GM12878 (cell line): Measurements from ENCODE around the gene L1CAM. TPM values are rescaled to one million over a fixed set of nuclear protein-coding genes. Genes with fewer than 3 reads are reported as not detected.

Experiments
- ATAC-seq: fragments of 200-7000 bp; cut with Tn5 transposase; 3 replicates; pipeline ENCODE4 v1.9.1; 2020; ENCODE audit warnings: mild to moderate bottlenecking, moderate library complexity
- BruUV-seq: library from RNA; stranded (reverse); fragments of 400-500 nt; replicated peaks from 2 replicates; lab custom pipeline; 2021; lab: Mats Ljungman, UMichigan
- CTCF ChIA-PET: fragments of 300-600 bp; sonication (Branson Sonifier 250); formaldehyde crosslinking; extraction: SDS; loops from one replicate; lab custom pipeline; 2021; ENCODE audit warnings: inconsistent platforms; lab: Yijun Ruan, JAX
- POLR2A ChIA-PET: fragments of 350-600 bp; formaldehyde crosslinking; extraction: SDS; loops from one replicate; lab custom pipeline; 2021; ENCODE audit warnings: inconsistent platforms; lab: Charles Lee
- RAD21 ChIA-PET: fragments of 300-600 bp; sonication (Branson Sonifier 250); formaldehyde crosslinking; loops from one replicate; lab custom pipeline; 2023; ENCODE audit warnings: antibody characterized with exemption; ENCODE audit not compliant: unreplicated experiment; lab: Charles Lee
- SMC1A ChIA-PET: fragments of 300-600 bp; sonication (Branson Sonifier 250); formaldehyde crosslinking; loops from one replicate; lab custom pipeline; 2023; ENCODE audit not compliant: unreplicated experiment, uncharacterized antibody; lab: Charles Lee
- DNase-seq: peaks from one replicate; pipeline ENCODE4 v3.0.0-alpha.2; 2011; ENCODE audit warnings: low read depth, low spot score
- FAIRE-seq: peaks from 3 replicates; lab custom pipeline; 2011; peaks lifted over from hg19 to GRCh38; lab: Jason Lieb, UNC
- H2AFZ ChIP-seq: 2 replicates; pipeline ENCODE4 v1.6.0; 2011; ENCODE audit warnings: low read depth, low read length, control low read depth; ENCODE audit not compliant: control insufficient read depth
- H3K27ac ChIP-seq: 2 replicates; pipeline ENCODE4 v1.5.1; 2011; ENCODE audit warnings: control low read depth; ENCODE audit not compliant: control insufficient read depth, insufficient read depth
- H3K27me3 ChIP-seq, 2 experiments: replicated peaks in 1 of 2; 2 replicates each; pipeline versions ENCODE4 v1.6.0 to v1.6.1; 2011; ENCODE audit warnings: low read length in 1 of 2; ENCODE audit not compliant: control insufficient read depth in 2 of 2, insufficient read depth in 2 of 2
- H3K36me3 ChIP-seq, 2 experiments: 2 replicates each; pipeline ENCODE4 v1.5.1; 2011; ENCODE audit warnings: low read length in 1 of 2; ENCODE audit not compliant: control insufficient read depth in 2 of 2, insufficient read depth in 2 of 2
- H3K4me1 ChIP-seq: 2 replicates; pipeline ENCODE4 v1.6.1; 2011; ENCODE audit warnings: mild to moderate bottlenecking, low read length, moderate library complexity, mixed read lengths; ENCODE audit not compliant: control insufficient read depth, insufficient read depth
- H3K4me2 ChIP-seq: 2 replicates; pipeline ENCODE4 v1.6.0; 2011; ENCODE audit warnings: control low read depth; ENCODE audit not compliant: control insufficient read depth, insufficient read depth
- H3K4me3 ChIP-seq: fragments of 200-600 bp; sonication (generic); 2 replicates; pipeline ENCODE4 v1.5.1; 2016
- H3K79me2 ChIP-seq: 2 replicates; pipeline ENCODE4 v1.6.0; 2011; ENCODE audit warnings: low read length; ENCODE audit not compliant: control insufficient read depth, insufficient read depth
- H3K9ac ChIP-seq: 2 replicates; pipeline ENCODE4 v1.8.0; 2011; ENCODE audit warnings: low read length, control low read depth, mixed read lengths; ENCODE audit not compliant: control insufficient read depth, insufficient read depth
- H3K9me3 ChIP-seq: replicated peaks from 3 replicates; pipeline ENCODE4 v1.5.1; 2011; ENCODE audit warnings: mild to moderate bottlenecking, low read length; ENCODE audit not compliant: control insufficient read depth, insufficient read depth
- H4K20me1 ChIP-seq: 2 replicates; pipeline ENCODE4 v1.6.0; 2011; ENCODE audit not compliant: control insufficient read depth, insufficient read depth
- IRF3 ChIP-seq: fragments of 450-650 bp; IDR thresholded peaks from 2 replicates; pipeline ENCODE4 v1.6.1; 2014; ENCODE audit warnings: mild to moderate bottlenecking
- SIX5 ChIP-seq: IDR thresholded peaks from 2 replicates; pipeline ENCODE4 v1.6.1; 2011; ENCODE audit warnings: mild to moderate bottlenecking, low read depth, low read length, moderate library complexity; ENCODE audit not compliant: severe bottlenecking
- SMARCA5 ChIP-seq: fragments of 450-650 bp; IDR thresholded peaks from 2 replicates; pipeline ENCODE4 v1.6.1; 2017; ENCODE audit warnings: mild to moderate bottlenecking
- USF2 ChIP-seq: IDR thresholded peaks from 2 replicates; pipeline ENCODE4 v1.6.1; 2011; ENCODE audit warnings: low read depth, low read length, improper control_type of control experiment, borderline replicate concordance
- WGBS: methylation state at CpG from one replicate; pipeline ENCODE4 v1.1.6; 2016; ENCODE audit warnings: low lambda C conversion rate; ENCODE audit not compliant: insufficient replicate concordance, insufficient coverage; ENCODE audit errors: missing lambda C conversion rate; 5-methylcytosine and 5-hydroxymethylcytosine counted together
- in situ Hi-C: fragments of 300-500 bp; cut with MboI; formaldehyde crosslinking; loops from 9 replicates; pipeline ENCODE4 v1.14.3; 2018; ENCODE audit warnings: mixed read lengths
- intact Hi-C: fragments of 100-400 bp; cut with micrococcal nuclease; formaldehyde crosslinking; loops from one replicate; pipeline ENCODE4 v1.14.2; 2022; ENCODE audit not compliant: unreplicated experiment
- polyA plus RNA-seq, 11 experiments: library from polyadenylated mRNA; depleted of rRNA in 4 of 11; unstranded in 6 of 11; stranded (reverse) in 5 of 11; fragments of >200 nt; fragmentation: Nextera tagmentation in 4 of 11; fragmentation: Illumina TruSeq in 1 of 11; extraction: Ambion mirVana in 4 of 11; extraction: Trizol in 1 of 11; gene quantifications; 1 replicate in 1 of 11; 2 replicates in 10 of 11; pipeline versions ENCODE4 v1.2.1 to v1.2.3, GENCODE V29; 2011 to 2016; ENCODE audit warnings: inconsistent platforms in 2 of 11, missing spikeins in 2 of 11, low read depth in 1 of 11
- total RNA-seq, 4 experiments: library from RNA; depleted of rRNA in 3 of 4; stranded (reverse); fragments of >200 nt in 3 of 4; fragmentation: Illumina TruSeq in 1 of 4; extraction: Trizol in 1 of 4; gene quantifications; 2 replicates each; pipeline versions ENCODE4 v1.2.1 to v1.2.3, GENCODE V29; 2013 to 2021
- TF ChIP-seq, protein P1 (sequence below): fragments of 450-650 bp; IDR thresholded peaks from 2 replicates; pipeline ENCODE4 v1.6.1; 2016; ENCODE audit warnings: mild to moderate bottlenecking

Gene L1CAM
- total and polyA plus RNA-seq, 10 of the 15 experiments (the other 5 are each of a cell fraction or from before 2014, with no cell fraction given), result 0.01 to 0.64 (median 0.09) TPM; not detected in 5

GRCh38 chrX:153871946-153872878, 13.8 kb downstream of the L1CAM start (continued):
- TF ChIP-seq IRF3 (no peak), USF2 (no peak)
- TF ChIP-seq, all 136 proteins: peak for 0

DNA sequence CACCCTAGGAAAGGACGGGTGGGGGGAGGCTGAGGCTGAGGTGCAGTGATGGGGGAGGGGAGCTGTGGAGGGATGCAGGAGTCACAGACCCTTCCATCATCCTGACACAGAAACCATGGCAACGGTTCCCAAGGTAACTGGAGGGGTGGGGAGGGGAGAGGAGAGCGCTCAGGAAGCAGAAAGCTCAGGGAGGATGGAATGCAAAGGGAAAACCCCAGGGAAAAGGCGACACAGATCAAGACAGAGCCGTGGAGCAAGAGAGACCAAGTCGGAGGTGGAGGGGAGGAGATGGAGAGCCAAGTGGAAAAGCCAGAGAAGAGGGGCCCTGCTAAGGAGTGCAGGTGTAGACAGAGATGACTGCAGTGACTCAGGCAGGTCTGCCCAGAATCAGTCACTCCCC, 14.5 kb downstream of the L1CAM start:
- peaks cover 2% of the 10 kb centered on the region in 2 experiments; a peak in 2 of 4 replicates for H3K27me3 ChIP-seq
- H3K4me1 ChIP-seq, result no peaks in the 10 kb centered on the region
- H3K27ac ChIP-seq, result no peak overlapping the region
- ChIA-PET SMC1A (no interaction called here), POLR2A (no interaction called here), RAD21 (no interaction called here), CTCF (no interaction called here)
- FAIRE-seq (no peak), DNase-seq (no peak), ATAC-seq (no peak)
- BruUV-seq, result no TSS peak
- no peak for TF ChIP-seq SMARCA5
- no peak for TF ChIP-seq SIX5
- TF ChIP-seq, protein P1, sequence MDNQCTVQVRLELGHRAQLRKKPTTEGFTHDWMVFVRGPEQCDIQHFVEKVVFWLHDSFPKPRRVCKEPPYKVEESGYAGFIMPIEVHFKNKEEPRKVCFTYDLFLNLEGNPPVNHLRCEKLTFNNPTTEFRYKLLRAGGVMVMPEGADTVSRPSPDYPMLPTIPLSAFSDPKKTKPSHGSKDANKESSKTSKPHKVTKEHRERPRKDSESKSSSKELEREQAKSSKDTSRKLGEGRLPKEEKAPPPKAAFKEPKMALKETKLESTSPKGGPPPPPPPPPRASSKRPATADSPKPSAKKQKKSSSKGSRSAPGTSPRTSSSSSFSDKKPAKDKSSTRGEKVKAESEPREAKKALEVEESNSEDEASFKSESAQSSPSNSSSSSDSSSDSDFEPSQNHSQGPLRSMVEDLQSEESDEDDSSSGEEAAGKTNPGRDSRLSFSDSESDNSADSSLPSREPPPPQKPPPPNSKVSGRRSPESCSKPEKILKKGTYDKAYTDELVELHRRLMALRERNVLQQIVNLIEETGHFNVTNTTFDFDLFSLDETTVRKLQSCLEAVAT, result no peak
- H3K9ac ChIP-seq, result no peak overlapping the region
- H3K4me2 ChIP-seq, result no peak overlapping the region
- H2AFZ ChIP-seq, result no peak overlapping the region
- no peaks in the 10 kb centered on the region for H3K36me3 ChIP-seq
- intact Hi-C loops, result no loop called here
- no peaks in the 10 kb centered on the region for H3K79me2 ChIP-seq
- in situ Hi-C loops, result no loop called here
- 11% methylated on average over 6 of the region's 6 CpGs for WGBS
- no peaks in the 10 kb centered on the region for H4K20me1 ChIP-seq
- no peaks in the 10 kb centered on the region; the same call in 2 of the 3 replicates for H3K9me3 ChIP-seq
- H3K4me3 ChIP-seq, result no peak overlapping the region
